Brain microvascular endothelial cell (primary cell): Measurements from ENCODE around the gene HNRNPD.

Source experiments
- DNase-seq: peaks from one replicate; pipeline ENCODE4 v3.0.0-alpha.2; 2020
- H3K27ac ChIP-seq: fragments of 250-450 bp; sonication (Bioruptor Pico); 2 replicates; pipeline ENCODE4 v1.5.1; 2020; ENCODE audit warnings: mild to moderate bottlenecking, moderate library complexity
- H3K27me3 ChIP-seq: fragments of 250-450 bp; sonication (Bioruptor Pico); replicated peaks from 2 replicates; pipeline ENCODE4 v1.5.1; 2020; ENCODE audit warnings: mild to moderate bottlenecking
- H3K36me3 ChIP-seq: fragments of 250-450 bp; sonication (Bioruptor Pico); replicated peaks from 2 replicates; pipeline ENCODE4 v1.5.1; 2020; ENCODE audit warnings: mild to moderate bottlenecking
- H3K4me3 ChIP-seq: 2 replicates; pipeline ENCODE4 v1.5.1; 2011; ENCODE audit warnings: low read depth, mild to moderate bottlenecking, control low read depth, low read length, moderate library complexity
- in situ Hi-C: cut with HindIII; loops from 2 replicates; pipeline ENCODE4 v1.10.0; 2017; ENCODE audit warnings: low sequenced_read_pairs, low pct_ligation_motif_present
- TF ChIP-seq, protein P1 (sequence below): IDR thresholded peaks from 2 replicates; pipeline ENCODE4 v1.5.1; 2011; ENCODE audit warnings: low read depth, mild to moderate bottlenecking, moderate library complexity, low read length, control low read depth, inconsistent platforms; ENCODE audit errors: missing control alignments

Gene HNRNPD

DNA sequence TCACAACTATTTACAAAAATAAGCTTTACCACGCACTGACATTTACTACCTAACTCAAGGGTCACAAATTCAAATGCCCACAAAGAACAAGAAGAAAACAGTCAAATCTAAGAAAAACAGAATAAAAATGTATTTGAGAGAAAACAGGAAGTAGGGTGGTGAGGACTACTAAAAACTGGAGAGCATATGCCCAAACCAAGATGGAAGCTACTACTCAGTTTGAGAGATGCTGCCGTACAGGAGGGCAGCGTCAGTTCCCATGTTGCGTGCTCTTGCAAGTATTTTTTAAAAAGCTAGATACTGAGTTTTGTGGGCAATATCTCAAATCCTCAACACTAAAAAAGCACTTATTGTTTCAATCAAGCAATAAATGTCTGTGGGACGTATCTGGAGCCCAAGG is 16.2 kb downstream of the HNRNPD start:
- H3K36me3 ChIP-seq, result peaks cover 38% of the 10 kb centered on the region
- no peak overlapping the region for H3K27ac ChIP-seq
- in situ Hi-C loops, result no loop called here
- no peaks in the 10 kb centered on the region for H3K27me3 ChIP-seq
- DNase-seq, result no peak
- TF ChIP-seq, protein P1, sequence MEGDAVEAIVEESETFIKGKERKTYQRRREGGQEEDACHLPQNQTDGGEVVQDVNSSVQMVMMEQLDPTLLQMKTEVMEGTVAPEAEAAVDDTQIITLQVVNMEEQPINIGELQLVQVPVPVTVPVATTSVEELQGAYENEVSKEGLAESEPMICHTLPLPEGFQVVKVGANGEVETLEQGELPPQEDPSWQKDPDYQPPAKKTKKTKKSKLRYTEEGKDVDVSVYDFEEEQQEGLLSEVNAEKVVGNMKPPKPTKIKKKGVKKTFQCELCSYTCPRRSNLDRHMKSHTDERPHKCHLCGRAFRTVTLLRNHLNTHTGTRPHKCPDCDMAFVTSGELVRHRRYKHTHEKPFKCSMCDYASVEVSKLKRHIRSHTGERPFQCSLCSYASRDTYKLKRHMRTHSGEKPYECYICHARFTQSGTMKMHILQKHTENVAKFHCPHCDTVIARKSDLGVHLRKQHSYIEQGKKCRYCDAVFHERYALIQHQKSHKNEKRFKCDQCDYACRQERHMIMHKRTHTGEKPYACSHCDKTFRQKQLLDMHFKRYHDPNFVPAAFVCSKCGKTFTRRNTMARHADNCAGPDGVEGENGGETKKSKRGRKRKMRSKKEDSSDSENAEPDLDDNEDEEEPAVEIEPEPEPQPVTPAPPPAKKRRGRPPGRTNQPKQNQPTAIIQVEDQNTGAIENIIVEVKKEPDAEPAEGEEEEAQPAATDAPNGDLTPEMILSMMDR, result no peak
- no peak overlapping the region for H3K4me3 ChIP-seq

GRCh38 chr4:82354788-82355187 is 19.0 kb downstream of the HNRNPD start:
- in situ Hi-C loops, result no loop called here

DNA sequence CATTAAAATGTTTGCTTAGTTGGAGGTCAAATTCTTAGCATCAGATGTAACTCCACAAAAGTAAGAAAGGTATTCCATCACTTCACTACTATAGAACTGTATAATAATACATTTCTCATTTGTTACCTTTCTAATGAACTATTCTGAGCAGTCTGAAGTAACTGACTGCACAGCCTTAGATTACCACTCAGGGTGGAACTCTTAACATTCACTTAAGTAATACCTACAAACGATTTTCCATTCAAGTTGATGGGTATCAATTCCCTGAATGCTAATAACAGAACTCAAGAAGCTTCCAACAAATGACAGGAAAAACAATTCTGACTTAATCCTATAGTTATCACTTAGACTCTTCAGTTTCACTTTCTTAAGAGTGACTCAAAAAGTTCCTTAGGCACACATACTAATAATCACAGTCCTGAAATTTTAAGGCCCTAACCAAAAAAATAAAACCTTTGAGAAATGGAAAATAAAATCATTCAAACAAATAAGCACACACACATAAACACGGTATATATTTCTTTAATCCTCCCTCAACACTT is 20.9 kb downstream of the HNRNPD start:
- Histone ChIP-seq H3K27me3 (no peaks in the 10 kb centered on the region), H3K36me3 (peaks cover 44% of the 10 kb centered on the region), H3K4me3 (no peak overlapping the region), H3K27ac (peak overlapping the region; percentile 8)
- DNase-seq, result no peak
- in situ Hi-C loops, result no loop called here
- TF ChIP-seq, protein P1, result no peak

More at GRCh38 chr4:82354788-82355187, 19.0 kb downstream of the HNRNPD start:
- TF ChIP-seq, protein P1, result no peak
- no peak for DNase-seq
- H3K27ac ChIP-seq, result no peak overlapping the region
- H3K27me3 ChIP-seq, result no peaks in the 10 kb centered on the region
- no peak overlapping the region for H3K4me3 ChIP-seq
- H3K36me3 ChIP-seq, result peaks cover 41% of the 10 kb centered on the region

DNA sequence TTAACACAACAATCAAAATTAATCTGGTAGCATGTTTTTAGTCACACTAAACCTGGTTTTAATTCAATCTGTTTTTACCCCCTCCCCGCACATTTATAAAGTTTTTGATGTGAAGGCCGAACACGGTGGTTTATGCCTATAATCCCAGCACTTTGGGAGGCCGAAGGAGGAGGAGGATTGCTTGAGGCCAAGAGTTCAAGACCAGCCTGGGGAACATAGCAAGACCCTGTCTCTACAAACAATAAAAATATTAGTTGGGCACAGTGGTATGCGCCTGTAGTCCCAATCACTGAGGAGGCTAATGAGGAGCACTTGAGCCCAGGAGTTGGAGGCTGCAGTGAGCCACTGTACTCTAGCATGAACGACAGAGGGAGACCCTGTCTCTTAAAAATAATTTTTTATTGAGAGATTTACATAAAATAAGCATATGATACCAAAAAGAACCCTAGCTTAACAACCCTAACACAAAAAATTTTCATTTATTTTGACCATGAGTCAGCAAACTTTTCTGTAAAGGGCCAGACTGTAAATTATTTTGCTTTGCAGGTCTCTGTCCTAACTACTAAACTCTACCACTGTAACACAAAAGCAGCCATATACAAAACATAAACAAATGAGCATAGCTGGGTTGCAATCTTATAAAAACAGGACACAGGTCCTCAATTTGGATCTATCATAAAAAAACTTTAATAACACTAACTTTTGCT is 21.5 kb downstream of the HNRNPD start:
- Histone ChIP-seq H3K27me3 (no peaks in the 10 kb centered on the region), H3K36me3 (peaks cover 41% of the 10 kb centered on the region), H3K4me3 (no peak overlapping the region), H3K27ac (peak overlapping the region; percentile 8)
- DNase-seq, result no peak
- in situ Hi-C loops, result no loop called here
- TF ChIP-seq, protein P1, result no peak

DNA sequence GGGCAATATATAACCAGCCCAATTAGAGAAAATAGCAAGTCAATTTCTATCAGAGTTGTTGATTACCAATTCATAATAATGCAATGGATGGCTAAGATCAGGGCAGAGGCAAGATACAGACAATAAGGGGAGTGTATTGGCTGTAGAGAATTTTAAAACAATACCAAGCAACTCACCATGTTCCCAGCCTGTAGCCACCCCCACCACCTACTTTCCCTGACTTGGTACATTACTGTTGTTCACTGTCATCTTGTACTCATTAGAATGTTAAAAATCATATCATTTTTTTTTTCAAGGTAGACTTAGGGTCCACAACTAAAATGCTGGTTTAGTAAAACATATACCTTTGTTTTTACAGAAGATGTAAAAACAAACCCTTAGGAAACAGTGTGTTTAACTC is 27.7 kb downstream of the HNRNPD start:
- H3K36me3 ChIP-seq, result peaks cover 7% of the 10 kb centered on the region
- H3K27ac ChIP-seq, result no peak overlapping the region
- DNase-seq, result no peak
- in situ Hi-C loops, result no loop called here
- H3K4me3 ChIP-seq, result no peak overlapping the region
- no peaks in the 10 kb centered on the region for H3K27me3 ChIP-seq
- TF ChIP-seq, protein P1, result no peak
